Spleen (tissue), 11 donors: ENCODE results near the gene RNF19B. TPM values are rescaled to one million over a fixed set of nuclear protein-coding genes. Genes with fewer than 3 reads are reported as not detected.

Experiments used
- DNase-seq: peaks from one replicate; pipeline ENCODE4 v3.0.0-alpha.2; 2020
- H3K27ac ChIP-seq, 8 donors: fragments of 200-600 bp; sonication (generic) in 7 of 8; 1 replicate in 4 of 8; 2 replicates in 4 of 8; pipeline versions ENCODE4 v1.5.0 to v1.8.0; 2016 to 2021; ENCODE audit warnings: inconsistent platforms in 4 of 8, mild to moderate bottlenecking in 4 of 8, moderate library complexity in 1 of 8
- H3K27me3 ChIP-seq, 7 donors: fragments of 200-600 bp; sonication (generic) in 6 of 7; replicated peaks in 1 of 7; 1 replicate in 4 of 7; 2 replicates in 3 of 7; pipeline versions ENCODE4 v1.5.0 to v1.8.0; 2016 to 2021; ENCODE audit warnings: inconsistent platforms in 3 of 7, mild to moderate bottlenecking in 1 of 7
- H3K36me3 ChIP-seq, 6 donors: fragments of 200-600 bp; sonication (generic) in 5 of 6; 1 replicate in 4 of 6; 2 replicates in 2 of 6; pipeline versions ENCODE4 v1.5.0 to v1.8.0; 2016 to 2021; ENCODE audit warnings: inconsistent platforms in 2 of 6
- H3K4me1 ChIP-seq, 6 donors: fragments of 200-600 bp; sonication (generic) in 5 of 6; 1 replicate in 3 of 6; 2 replicates in 3 of 6; pipeline versions ENCODE4 v1.5.0 to v1.8.0; 2016 to 2021; ENCODE audit warnings: inconsistent platforms in 3 of 6
- H3K4me3 ChIP-seq, 8 donors: fragments of 200-600 bp; sonication (generic) in 7 of 8; 1 replicate in 4 of 8; 2 replicates in 4 of 8; pipeline versions ENCODE4 v1.5.0 to v1.8.0; 2016 to 2021; ENCODE audit warnings: inconsistent platforms in 4 of 8, mild to moderate bottlenecking in 4 of 8, moderate library complexity in 2 of 8
- H3K9me3 ChIP-seq, 8 donors: fragments of 200-600 bp; sonication (generic) in 7 of 8; 1 replicate in 4 of 8; 2 replicates in 4 of 8; pipeline versions ENCODE4 v1.5.0 to v1.8.0; 2016 to 2021; ENCODE audit warnings: inconsistent platforms in 4 of 8
- CTCF ChIP-seq, 11 experiments: fragments of 200-600 bp in 7 of 11; fragments of 450-650 bp in 4 of 11; sonication (generic) in 4 of 11; IDR thresholded peaks in 8 of 11; conservative IDR thresholded peaks in 3 of 11; 1 replicate in 7 of 11; 2 replicates in 4 of 11; pipeline versions ENCODE4 v1.4.0 to v1.8.0; 2016 to 2021; ENCODE audit warnings: antibody characterized with exemption in 11 of 11, inconsistent platforms in 4 of 11, mild to moderate bottlenecking in 1 of 11
- POLR2A ChIP-seq, 3 donors: fragments of 450-650 bp; IDR thresholded peaks; one replicate each; pipeline ENCODE4 v1.5.1; 2017; ENCODE audit warnings: antibody characterized with exemption in 3 of 3, mild to moderate bottlenecking in 1 of 3
- POLR2AphosphoS5 ChIP-seq, 3 donors: sonication (generic); formaldehyde crosslinking; IDR thresholded peaks; one replicate each; pipeline ENCODE4 v1.5.1; 2017; ENCODE audit warnings: antibody characterized with exemption in 3 of 3
- WGBS, 5 donors: extraction: QIAGEN DNeasy Blood & Tissue Kit in 3 of 5; methylation state at CpG; one replicate each; pipeline versions ENCODE4 v1.1.5 to v1.1.7; 2013 to 2018; 5-methylcytosine and 5-hydroxymethylcytosine counted together
- intact Hi-C: fragments of 100-400 bp; cut with DNase I; formaldehyde crosslinking; loops from one replicate; pipeline ENCODE4 v1.15.0; 2023; ENCODE audit warnings: low total_unique reads
- polyA plus RNA-seq, 3 donors: library from polyadenylated mRNA; stranded (reverse); fragments of 200-250 nt; gene quantifications; one replicate each; pipeline ENCODE4 v1.2.1, GENCODE V29; 2013
- total RNA-seq, 7 donors: library from RNA; depleted of rRNA in 3 of 7; stranded (reverse); fragments of >200 nt in 3 of 7; fragmentation: NEBNext Ultra II Directional in 4 of 7; extraction: Animal tissue kit (Norgen Biotek cat#: 25700) in 4 of 7; gene quantifications; one replicate each; pipeline versions ENCODE4 v1.1.0 to v1.2.1, GENCODE V29; 2016 to 2021
- donor health status: healthy with polysubstance abuse.
- donor health status: DM: no; HTN: no; CAD: no; lungs with moderate emphysema.
- donor health status: DM: no; HTN: no; CAD: no.
- donor health status: Bipolar disorder and iron deficiency.
- donor health status: healthy.
- donor health status: DM: no; HTN: no; CAD: no.
- donor health status: DM: yes; HTN: yes; CAD: no.

The RNF19B gene
- total and polyA plus RNA-seq, 10 donors: 3.6 to 38.4 (median 25.6) TPM

- H3K4me3 ChIP-seq: peak overlapping the region in 3 of 8 donors; percentile 7 to 42 (median 12)
- WGBS, 5 donors: 6 to 12% (median 9%) methylated on average over 25 to 31 of the region's 31 CpGs
- no peak for DNase-seq
- no peak for TF ChIP-seq POLR2A (IDR thresholded peaks at IDR 0.05)
- TF ChIP-seq POLR2AphosphoS5 (IDR thresholded peaks at IDR 0.05): peak in 1 of 3 donors; percentile 46
- TF ChIP-seq CTCF (IDR thresholded peaks at IDR 0.05 in 8 of 11, conservative IDR thresholded peaks at IDR 0.05 in 3 of 11): no peak
- H3K36me3 ChIP-seq: no peaks in the 10 kb centered on the region
- H3K4me1 ChIP-seq: peaks cover 0 to 27% (median 13%) of the 10 kb centered on the region in 6 donors
- intact Hi-C loops: no loop called here
- H3K27me3 ChIP-seq: peaks cover 0 to 69% (median 29%) of the 10 kb centered on the region in 7 donors
- peak overlapping the region in 2 of 8 donors; percentile 15 to 19 for H3K27ac ChIP-seq
- H3K9me3 ChIP-seq: no peaks in the 10 kb centered on the region
Measured at GRCh38 chr1:32924881-32925344, 39.7 kb downstream of the RNF19B start.

DNA sequence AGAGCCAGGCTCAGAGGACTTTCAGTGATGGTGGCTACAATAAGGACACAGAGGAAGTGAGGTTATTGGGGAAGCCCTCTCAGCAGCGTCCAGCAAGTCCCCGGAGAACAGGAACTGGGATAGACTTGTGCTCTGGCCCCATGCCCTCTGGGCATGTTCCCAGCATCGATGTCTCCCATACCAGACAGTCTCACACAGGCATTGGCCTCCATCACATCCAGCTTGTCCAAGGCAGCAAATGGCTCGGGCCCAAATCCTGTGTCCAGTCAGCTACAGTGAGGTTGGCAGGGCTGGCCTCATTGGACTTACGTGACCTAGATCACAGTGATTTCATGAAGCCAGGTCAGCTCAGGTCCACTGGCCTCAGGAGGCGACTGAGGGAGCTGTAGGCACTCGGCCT is 43.8 kb downstream of the RNF19B start:
- Histone ChIP-seq H3K36me3 (no peaks in the 10 kb centered on the region), H3K9me3 (no peaks in the 10 kb centered on the region), H3K27me3 (peaks cover 0 to 96% (median 29%) of the 10 kb centered on the region in 7 donors), H3K4me3 (no peak overlapping the region), H3K27ac (no peak overlapping the region), H3K4me1 (peaks cover 0 to 30% (median 12%) of the 10 kb centered on the region in 6 donors)
- no peak for DNase-seq
- intact Hi-C loops: no loop called here
- WGBS, 5 donors: 58 to 72% (median 68%) methylated on average over 7 of the region's 7 CpGs
- peak in 1 of 3 donors; percentile 16 for TF ChIP-seq POLR2AphosphoS5 (IDR thresholded peaks at IDR 0.05)
- TF ChIP-seq POLR2A (IDR thresholded peaks at IDR 0.05): no peak

GRCh38 chr1:32919811-32920733 is 44.5 kb downstream of the RNF19B start:
- Histone ChIP-seq H3K27ac (no peak overlapping the region), H3K27me3 (peaks cover 0 to 91% (median 26%) of the 10 kb centered on the region in 7 donors), H3K9me3 (no peaks in the 10 kb centered on the region), H3K4me3 (no peak overlapping the region), H3K36me3 (no peaks in the 10 kb centered on the region), H3K4me1 (peaks cover 0 to 22% (median 7%) of the 10 kb centered on the region in 6 donors)
- 81 to 86% (median 83%) methylated on average over 11 of the region's 11 CpGs for WGBS, 5 donors
- TF ChIP-seq CTCF (IDR thresholded peaks at IDR 0.05 in 8 of 11, conservative IDR thresholded peaks at IDR 0.05 in 3 of 11): no peak
- no peak for TF ChIP-seq POLR2A (IDR thresholded peaks at IDR 0.05)
- no peak for TF ChIP-seq POLR2AphosphoS5 (IDR thresholded peaks at IDR 0.05)
- no peak for DNase-seq
- intact Hi-C loops: no loop called here

- DNase-seq: no peak
- H3K36me3 ChIP-seq: no peaks in the 10 kb centered on the region
- peaks cover 0 to 72% (median 10%) of the 10 kb centered on the region in 7 donors for H3K27me3 ChIP-seq
- H3K4me1 ChIP-seq: peaks cover 0 to 8% (median 0%) of the 10 kb centered on the region in 6 donors
- no peak overlapping the region for H3K4me3 ChIP-seq
- intact Hi-C loops: no loop called here
- no peak for TF ChIP-seq CTCF (IDR thresholded peaks at IDR 0.05 in 8 of 11, conservative IDR thresholded peaks at IDR 0.05 in 3 of 11)
- no peak for TF ChIP-seq POLR2AphosphoS5 (IDR thresholded peaks at IDR 0.05)
- no peak for TF ChIP-seq POLR2A (IDR thresholded peaks at IDR 0.05)
- H3K27ac ChIP-seq: no peak overlapping the region
- WGBS, 5 donors: 27 to 57% (median 48%) methylated on average over 1 of the region's 1 CpG
- no peaks in the 10 kb centered on the region for H3K9me3 ChIP-seq
Measured at GRCh38 chr1:32918179-32918578, 46.4 kb downstream of the RNF19B start.
